Esophagus squamous epithelium (tissue), 4 donors: ENCODE data around the gene LIMCH1.

Experiments used
- CTCF ChIP-seq, 6 experiments: fragments of 450-650 bp in 4 of 6; fragments of 200-600 bp in 2 of 6; sonication (generic) in 2 of 6; IDR thresholded peaks; one replicate each; pipeline ENCODE4 v1.5.1; 2016 to 2019; ENCODE audit warnings: antibody characterized with exemption in 6 of 6, mild to moderate bottlenecking in 4 of 6, moderate library complexity in 4 of 6
- POLR2A ChIP-seq, 4 donors: fragments of 450-650 bp; IDR thresholded peaks; one replicate each; pipeline ENCODE4 v1.6.1; 2017; ENCODE audit warnings: antibody characterized with exemption in 4 of 4, mild to moderate bottlenecking in 4 of 4, moderate library complexity in 3 of 4

GRCh38 chr4:41575207-41575606, 37.2 kb downstream of the LIMCH1 start:
- TF ChIP-seq CTCF (IDR thresholded peaks at IDR 0.05) (no peak), POLR2A (IDR thresholded peaks at IDR 0.05) (no peak)
